Activated CD4-positive, alpha-beta T cell treated with anti-CD3 and anti-CD28 coated beads, Interleukin-2, amount 10 ng/mL, durations not matched to agents 7 days and 5 days (primary cell): ENCODE measurements around the gene SLC6A13. TPM values are rescaled to one million over a fixed set of nuclear protein-coding genes. Genes with fewer than 3 reads are reported as not detected.

ENCODE experiments used
- CTCF ChIA-PET: fragments of 350-600 bp; sonication (Branson Sonifier 250); formaldehyde crosslinking; loops from one replicate; lab custom pipeline; 2021; ENCODE audit warnings: antibody characterized with exemption; lab: Charles Lee
- POLR2A ChIA-PET: fragments of 350-600 bp; sonication (Branson Sonifier 250); formaldehyde crosslinking; loops from one replicate; lab custom pipeline; 2021; ENCODE audit warnings: antibody characterized with exemption; lab: Charles Lee
- DNase-seq: peaks from one replicate; pipeline ENCODE4 v3.0.0-alpha.2; 2020
- H3K27ac Mint-ChIP-seq: one replicate; pipeline ENCODE4 v1.8.0; 2021; ENCODE audit warnings: mild to moderate bottlenecking, moderate library complexity, mixed read lengths
- H3K27me3 Mint-ChIP-seq: one replicate; pipeline ENCODE4 v1.8.0; 2021; ENCODE audit warnings: mixed read lengths
- H3K36me3 Mint-ChIP-seq: one replicate; pipeline ENCODE4 v1.8.0; 2021; ENCODE audit warnings: low read depth, mixed read lengths
- H3K4me1 Mint-ChIP-seq: one replicate; pipeline ENCODE4 v1.8.0; 2021; ENCODE audit warnings: mixed read lengths
- H3K4me3 Mint-ChIP-seq: one replicate; pipeline ENCODE4 v1.8.0; 2021; ENCODE audit warnings: mild to moderate bottlenecking, moderate library complexity, mixed read lengths
- H3K9me3 Mint-ChIP-seq: one replicate; pipeline ENCODE4 v1.8.0; 2021; ENCODE audit warnings: mixed read lengths
- total RNA-seq, 2 experiments: library from RNA; stranded (reverse); gene quantifications; one replicate each; pipeline ENCODE4 v1.2.3, GENCODE V29; 2021

SLC6A13 gene
- total RNA-seq, 2 experiments from 2014 or later = 0.15 to 0.19 TPM

- no peak for DNase-seq
- Mint-ChIP-seq H3K4me3 (no peak overlapping the region), H3K27me3 (no peaks in the 10 kb centered on the region), H3K27ac (no peak overlapping the region), H3K4me1 (no peaks in the 10 kb centered on the region), H3K9me3 (no peaks in the 10 kb centered on the region), H3K36me3 (no peaks in the 10 kb centered on the region)
- ChIA-PET POLR2A (no interaction called here), CTCF (no interaction called here)
These were observed 33.8 kb downstream of the SLC6A13 start for GRCh38 chr12:228846-229200.

DNA sequence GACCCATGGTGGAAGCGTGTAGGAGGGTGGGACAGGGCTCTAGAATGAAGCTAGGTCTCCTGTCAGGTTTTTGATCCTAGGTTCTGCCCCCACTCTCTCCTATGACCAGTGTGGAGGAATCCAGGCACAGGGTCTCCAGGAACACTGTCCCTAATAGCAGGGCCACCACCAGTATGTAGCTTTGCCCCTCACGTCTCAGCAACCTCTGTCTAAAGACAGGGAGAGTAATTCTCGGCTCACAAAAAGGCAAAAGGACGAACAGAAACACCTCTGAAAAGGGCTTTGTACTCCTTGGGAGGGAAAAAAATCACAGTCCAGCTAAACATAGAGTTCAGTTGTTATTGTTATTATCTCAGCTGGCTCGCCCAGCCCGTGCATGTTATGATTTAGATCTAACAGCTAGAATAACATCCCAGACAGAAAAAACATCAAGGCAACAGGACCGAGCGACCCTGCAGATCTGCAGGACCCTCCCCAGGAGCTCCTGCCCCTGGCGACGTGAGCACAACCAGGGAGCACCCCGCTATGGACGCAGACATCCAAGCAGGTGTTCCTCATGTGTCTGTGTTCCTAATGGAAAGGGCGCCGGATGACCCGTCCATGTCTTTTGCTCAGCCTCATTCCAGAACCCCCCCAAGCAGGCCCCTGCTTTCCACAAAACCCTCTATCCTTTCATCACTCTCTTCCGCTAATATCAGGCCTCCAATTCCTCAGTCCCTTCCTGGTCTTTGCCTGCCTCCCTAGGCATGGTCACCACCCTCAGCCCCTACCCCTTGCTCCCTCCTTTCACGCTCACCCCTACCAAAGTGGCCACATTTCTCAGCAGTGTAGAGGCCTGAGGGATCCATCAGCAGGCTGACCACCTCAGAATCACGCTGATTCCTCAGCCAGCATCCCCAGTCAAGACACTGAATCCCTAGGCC is 34.5 kb downstream of the SLC6A13 start:
- H3K27me3 Mint-ChIP-seq = no peaks in the 10 kb centered on the region
- no peaks in the 10 kb centered on the region for H3K36me3 Mint-ChIP-seq
- no peak for DNase-seq
- H3K27ac Mint-ChIP-seq = no peak overlapping the region
- no peaks in the 10 kb centered on the region for H3K9me3 Mint-ChIP-seq
- no peaks in the 10 kb centered on the region for H3K4me1 Mint-ChIP-seq
- POLR2A ChIA-PET = no interaction called here
- H3K4me3 Mint-ChIP-seq = no peak overlapping the region
- CTCF ChIA-PET = no interaction called here

DNA sequence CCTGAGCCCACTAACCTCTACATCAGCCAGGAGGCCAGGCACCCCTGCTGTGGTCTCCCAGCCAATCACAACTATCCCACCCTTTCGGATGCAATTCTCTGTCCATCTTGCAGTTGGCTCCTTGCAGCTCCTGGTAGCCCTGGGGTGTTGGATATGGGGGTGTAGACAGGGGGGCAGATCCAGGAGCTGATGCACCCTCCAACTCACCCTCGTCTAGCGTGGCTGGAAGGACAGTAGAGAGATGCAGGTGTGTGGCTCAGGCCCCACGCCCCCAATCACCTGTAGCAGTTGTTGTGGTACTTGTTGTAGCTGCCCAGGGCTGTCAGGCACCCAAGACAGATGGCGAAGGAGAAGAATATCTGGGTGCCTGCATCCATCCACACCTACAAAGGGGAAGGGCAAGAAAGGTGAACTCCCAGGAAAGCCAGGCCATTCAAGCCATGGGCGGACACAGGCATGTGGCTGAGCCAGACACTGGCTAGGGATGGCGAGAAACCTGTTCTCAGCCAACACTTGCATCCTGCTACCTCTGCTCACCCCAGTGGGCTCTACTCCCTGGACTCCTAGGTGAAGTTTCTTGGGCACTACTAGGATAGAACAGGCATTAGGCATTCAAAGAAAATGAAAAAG is 35.2 kb downstream of the SLC6A13 start:
- POLR2A ChIA-PET = no interaction called here
- H3K4me1 Mint-ChIP-seq = no peaks in the 10 kb centered on the region

GRCh38 chr12:226401-226800 is 36.2 kb downstream of the SLC6A13 start:
- Mint-ChIP-seq H3K9me3 (no peaks in the 10 kb centered on the region), H3K4me3 (no peak overlapping the region), H3K36me3 (no peaks in the 10 kb centered on the region), H3K27ac (no peak overlapping the region), H3K4me1 (no peaks in the 10 kb centered on the region), H3K27me3 (no peaks in the 10 kb centered on the region)
- CTCF ChIA-PET = no interaction called here
- POLR2A ChIA-PET = no interaction called here
- DNase-seq = no peak

More for the DNA sequence above, 35.2 kb downstream of the SLC6A13 start:
- no peak overlapping the region for H3K4me3 Mint-ChIP-seq
- DNase-seq = no peak
- no peaks in the 10 kb centered on the region for H3K27me3 Mint-ChIP-seq
- CTCF ChIA-PET = interaction anchor here (0.6 kb wide), 1 partner anchor 9 kb away, joined by 5 read pairs; no protein-coding TSS in a partner anchor
- H3K9me3 Mint-ChIP-seq = no peaks in the 10 kb centered on the region
- no peaks in the 10 kb centered on the region for H3K36me3 Mint-ChIP-seq
- H3K27ac Mint-ChIP-seq = no peak overlapping the region

- Mint-ChIP-seq H3K4me1 (no peaks in the 10 kb centered on the region), H3K27ac (no peak overlapping the region), H3K27me3 (no peaks in the 10 kb centered on the region), H3K9me3 (no peaks in the 10 kb centered on the region), H3K4me3 (no peak overlapping the region), H3K36me3 (no peaks in the 10 kb centered on the region)
- no peak for DNase-seq
- ChIA-PET CTCF (no interaction called here), POLR2A (no interaction called here)
These were observed 37.6 kb downstream of the SLC6A13 start for GRCh38 chr12:225012-225411.

DNA sequence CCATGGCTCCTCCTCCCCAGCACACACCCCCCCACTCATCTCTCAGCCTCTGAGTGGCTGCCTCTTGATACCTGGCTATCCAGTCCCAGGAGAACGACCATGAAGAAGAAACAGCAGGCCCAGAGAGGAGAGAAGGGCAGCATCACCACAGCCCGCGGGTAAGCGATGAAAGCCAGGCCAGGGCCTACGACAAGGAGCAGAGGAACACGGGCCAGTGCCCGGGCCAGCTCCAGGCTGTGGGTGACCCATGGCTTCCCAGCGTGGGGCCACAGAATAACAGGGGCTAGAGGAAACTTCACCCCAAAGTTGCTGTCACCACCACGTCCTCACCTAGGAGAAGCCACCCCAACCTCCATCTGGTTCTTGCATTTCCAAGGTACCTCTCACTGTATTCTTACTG is 38.3 kb downstream of the SLC6A13 start:
- DNase-seq = no peak
- Mint-ChIP-seq H3K4me1 (no peaks in the 10 kb centered on the region), H3K36me3 (no peaks in the 10 kb centered on the region), H3K27ac (no peak overlapping the region), H3K27me3 (no peaks in the 10 kb centered on the region), H3K4me3 (no peak overlapping the region), H3K9me3 (no peaks in the 10 kb centered on the region)
- CTCF ChIA-PET = no interaction called here
- POLR2A ChIA-PET = no interaction called here

DNA sequence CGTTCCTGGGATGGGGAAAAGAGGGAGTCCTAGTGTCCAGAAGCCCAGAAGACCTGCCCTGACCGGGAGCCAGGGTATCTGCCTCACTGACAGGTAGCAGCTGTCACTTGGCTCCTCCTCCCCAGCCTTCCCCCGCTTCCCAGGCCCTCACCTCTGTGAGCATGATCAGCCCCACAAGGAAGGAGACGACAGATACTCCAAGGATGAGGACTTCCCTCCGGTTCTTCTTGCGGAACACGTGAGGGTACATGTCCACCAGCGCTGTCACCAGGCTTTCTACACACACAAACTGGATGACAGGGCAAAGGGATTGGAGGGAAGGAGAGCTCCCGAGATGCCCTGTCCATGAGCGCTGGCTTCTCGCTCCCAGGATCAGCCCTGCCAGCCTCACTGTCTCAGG is 38.8 kb downstream of the SLC6A13 start:
- CTCF ChIA-PET = no interaction called here

GRCh38 chr12:221736-222135 is 40.9 kb downstream of the SLC6A13 start:
- Mint-ChIP-seq H3K36me3 (no peaks in the 10 kb centered on the region), H3K4me3 (no peak overlapping the region), H3K27me3 (no peaks in the 10 kb centered on the region), H3K9me3 (no peaks in the 10 kb centered on the region), H3K27ac (no peak overlapping the region), H3K4me1 (no peaks in the 10 kb centered on the region)
- no peak for DNase-seq
- ChIA-PET CTCF (interaction anchor here (0.9 kb wide), 1 partner anchor 18 kb away, joined by 3 read pairs; no protein-coding TSS in a partner anchor), POLR2A (no interaction called here)

More for the DNA sequence above, 38.8 kb downstream of the SLC6A13 start:
- H3K9me3 Mint-ChIP-seq = no peaks in the 10 kb centered on the region
- no peak for DNase-seq
- POLR2A ChIA-PET = no interaction called here
- no peaks in the 10 kb centered on the region for H3K36me3 Mint-ChIP-seq
- no peak overlapping the region for H3K4me3 Mint-ChIP-seq
- H3K27ac Mint-ChIP-seq = no peak overlapping the region
- no peaks in the 10 kb centered on the region for H3K27me3 Mint-ChIP-seq
- H3K4me1 Mint-ChIP-seq = no peaks in the 10 kb centered on the region

DNA sequence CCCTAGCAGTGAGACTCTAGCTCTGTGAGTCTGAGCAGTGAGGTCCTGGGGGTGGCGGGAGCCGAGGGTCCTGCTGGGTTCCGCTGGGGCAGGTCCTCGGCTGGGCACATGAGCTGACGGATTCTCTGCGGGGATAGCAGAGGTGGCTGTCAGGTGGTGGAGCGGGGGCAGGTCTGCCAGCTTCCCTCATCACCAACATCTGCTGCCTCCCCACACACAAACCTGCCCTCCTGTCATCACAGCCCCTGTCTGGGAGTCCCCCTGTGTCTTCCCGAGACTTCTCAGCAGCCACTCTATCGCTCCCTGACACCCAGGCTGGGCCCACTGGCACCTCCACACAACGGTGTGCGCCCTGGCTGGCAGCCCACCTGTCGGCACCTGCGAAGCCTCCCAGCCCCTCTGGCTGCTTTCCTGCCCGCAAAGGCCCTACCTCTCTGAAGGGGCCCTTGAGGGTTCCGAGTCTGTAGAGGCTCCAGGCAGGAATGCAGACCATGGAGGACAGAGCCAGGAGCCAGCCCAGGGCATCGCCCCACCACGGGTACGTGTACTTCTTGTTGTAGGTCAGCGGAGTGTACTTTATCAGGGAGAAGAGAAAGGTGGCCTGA is 41.6 kb downstream of the SLC6A13 start:
- no peak for DNase-seq
- Mint-ChIP-seq H3K4me3 (no peak overlapping the region), H3K4me1 (no peaks in the 10 kb centered on the region), H3K27ac (no peak overlapping the region), H3K27me3 (no peaks in the 10 kb centered on the region), H3K36me3 (no peaks in the 10 kb centered on the region), H3K9me3 (no peaks in the 10 kb centered on the region)
- CTCF ChIA-PET = interaction anchor here (1.8 kb wide), 1 partner anchor 12 kb away, joined by 6 read pairs; no protein-coding TSS in a partner anchor
- POLR2A ChIA-PET = no interaction called here

DNA sequence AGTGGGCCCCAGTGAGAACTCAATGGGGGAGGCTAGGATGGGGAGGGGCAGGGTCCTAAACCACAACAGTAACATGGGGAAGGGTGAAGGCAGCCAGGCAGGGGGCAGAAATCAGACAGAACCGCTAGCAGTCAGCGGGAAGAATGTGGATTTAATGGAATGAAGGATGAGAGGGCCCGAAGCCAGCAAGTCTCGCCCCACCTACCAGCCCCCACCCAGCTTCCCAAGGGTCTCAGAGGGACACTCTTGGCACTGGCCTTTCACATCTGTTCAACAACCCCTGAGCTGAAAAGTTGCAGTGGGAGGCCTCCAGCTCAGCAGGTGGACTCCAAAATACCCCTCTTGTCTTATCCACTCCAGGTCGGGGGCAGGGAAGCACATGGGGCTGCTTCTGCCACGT is 42.1 kb downstream of the SLC6A13 start:
- Mint-ChIP-seq H3K27me3 (no peaks in the 10 kb centered on the region), H3K4me1 (no peaks in the 10 kb centered on the region), H3K4me3 (no peak overlapping the region), H3K36me3 (no peaks in the 10 kb centered on the region), H3K27ac (no peak overlapping the region), H3K9me3 (no peaks in the 10 kb centered on the region)
- no peak for DNase-seq
- ChIA-PET CTCF (interaction anchor here (0.6 to 1.8 kb wide), 2 partner anchors 12 to 59 kb away, joined by 4 to 6 read pairs; no protein-coding TSS in a partner anchor), POLR2A (no interaction called here)

DNA sequence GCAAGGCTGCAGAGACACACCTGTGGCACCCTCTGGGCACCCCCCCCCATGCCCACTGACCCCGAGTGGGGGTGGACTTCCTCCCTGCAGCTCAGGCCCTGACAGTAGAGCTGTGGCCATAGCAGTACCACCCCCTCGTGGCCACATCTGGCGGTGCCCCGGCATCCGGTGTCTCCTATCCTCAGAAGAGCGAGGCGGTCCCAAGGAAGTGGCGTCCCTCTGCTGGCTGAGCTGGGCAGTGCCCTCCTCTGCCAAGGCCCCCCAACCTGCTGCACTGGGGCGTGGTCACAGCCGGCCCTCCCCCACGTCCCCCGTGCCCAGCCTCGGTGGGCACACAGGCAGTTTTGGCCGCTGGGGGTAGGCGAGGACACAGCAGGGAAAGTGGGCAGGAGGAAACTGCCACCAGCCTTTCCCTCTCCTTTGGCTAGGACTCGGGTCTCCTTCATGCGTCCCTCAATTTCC is 42.7 kb downstream of the SLC6A13 start:
- CTCF ChIA-PET = interaction anchor here (0.6 to 1.8 kb wide), 5 partner anchors 13 to 58 kb away, joined by 3 to 6 read pairs (median 4); no protein-coding TSS in a partner anchor
- peak; percentile 66 for DNase-seq
- H3K4me3 Mint-ChIP-seq = no peak overlapping the region
- no peaks in the 10 kb centered on the region for H3K4me1 Mint-ChIP-seq
- H3K27me3 Mint-ChIP-seq = no peaks in the 10 kb centered on the region
- H3K9me3 Mint-ChIP-seq = no peaks in the 10 kb centered on the region
- H3K36me3 Mint-ChIP-seq = no peaks in the 10 kb centered on the region
- H3K27ac Mint-ChIP-seq = no peak overlapping the region
- POLR2A ChIA-PET = no interaction called here

DNA sequence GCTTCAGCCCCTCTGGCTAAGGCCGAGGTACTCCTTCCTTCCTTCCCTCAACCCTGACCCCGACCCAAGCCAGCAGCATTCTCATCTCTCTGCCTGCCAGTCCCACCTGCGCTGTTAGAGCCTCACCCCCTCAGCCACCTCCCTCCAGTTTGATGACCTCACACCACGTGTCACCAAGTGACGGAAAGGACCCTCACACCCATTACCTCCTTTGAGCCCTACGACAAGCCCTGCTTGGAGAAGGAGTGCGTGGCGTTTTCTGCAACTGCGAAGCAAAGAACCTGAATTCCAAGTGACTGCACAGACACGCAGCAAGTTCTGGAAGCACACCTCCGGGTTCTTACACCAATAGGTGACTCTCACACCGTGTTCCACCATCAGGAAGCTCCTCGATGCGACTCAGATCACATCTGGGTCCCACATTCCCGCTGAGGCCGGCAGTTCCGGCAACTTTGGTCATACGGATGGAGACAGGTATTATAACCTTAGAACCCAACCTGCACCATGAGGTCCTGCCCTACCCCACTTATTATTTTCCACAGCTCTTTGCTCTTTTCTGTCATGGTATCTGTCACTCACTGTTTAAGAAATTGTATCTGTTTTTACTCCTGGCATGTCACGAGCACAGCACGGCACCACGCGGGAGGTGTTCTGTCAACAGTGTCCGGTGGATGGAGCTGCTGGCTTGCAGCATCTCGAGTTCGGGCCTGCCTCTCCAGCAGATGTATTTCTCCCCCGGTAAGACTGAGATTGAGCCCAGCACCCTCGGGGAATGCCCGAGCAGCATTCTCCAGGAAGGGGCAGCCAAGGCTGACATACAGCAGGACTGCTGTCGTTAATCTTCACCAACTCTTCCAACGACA is 43.7 kb downstream of the SLC6A13 start:
- no peak for DNase-seq
- Mint-ChIP-seq H3K27me3 (peaks cover 1% of the 10 kb centered on the region), H3K4me1 (no peaks in the 10 kb centered on the region), H3K27ac (no peak overlapping the region), H3K9me3 (no peaks in the 10 kb centered on the region), H3K36me3 (no peaks in the 10 kb centered on the region), H3K4me3 (no peak overlapping the region)
- POLR2A ChIA-PET = no interaction called here
- CTCF ChIA-PET = interaction anchor here (0.7 to 1.8 kb wide), 4 partner anchors 14 to 40 kb away, joined by 3 to 6 read pairs (median 4); no protein-coding TSS in a partner anchor
